HCT116 (cell line): ENCODE results near the gene FST. TPM values are rescaled to one million over a fixed set of nuclear protein-coding genes. Genes with fewer than 3 reads are reported as not detected.

Source experiments
- ATAC-seq: fragments of 200-7000 bp; cut with Tn5 transposase; 2 replicates; pipeline ENCODE4 v1.9.1; 2020; ENCODE audit warnings: mild to moderate bottlenecking, moderate library complexity
- BruUV-seq: library from RNA; stranded (reverse); fragments of 400-500 nt; replicated peaks from 2 replicates; lab custom pipeline; 2021; lab: Mats Ljungman, UMichigan
- CTCF ChIA-PET: fragments of 300-600 bp; sonication (Branson Sonifier 250); formaldehyde crosslinking; loops from one replicate; lab custom pipeline; 2021; ENCODE audit warnings: antibody characterized with exemption; lab: Charles Lee
- POLR2A ChIA-PET: fragments of 300-600, 350-600 bp; sonication (Branson Sonifier 250); formaldehyde crosslinking; loops from one replicate; lab custom pipeline; 2021; ENCODE audit warnings: antibody characterized with exemption; lab: Charles Lee
- RAD21 ChIA-PET, 2 experiments: fragments of 300-600 bp; sonication (Branson Sonifier 250); formaldehyde crosslinking; loops; one replicate each; lab custom pipeline; 2023; ENCODE audit warnings: low total read pairs in 2 of 2; ENCODE audit not compliant: uncharacterized antibody in 2 of 2, unreplicated experiment in 2 of 2, low non-redundant PET in 1 of 2; lab: Charles Lee
- DNase-seq: peaks from one replicate; pipeline ENCODE4 v3.0.0-alpha.2; 2010; ENCODE audit warnings: low read depth, low spot score
- H2AFZ ChIP-seq: fragments of 200-600 bp; shearing (Covaris generic), sonication (generic); 2 replicates; pipeline ENCODE4 v1.6.1; 2017; ENCODE audit warnings: low read depth, mixed run types, mixed read lengths, antibody characterized with exemption, low read length; ENCODE audit not compliant: poor library complexity, severe bottlenecking
- H3K27ac ChIP-seq: 2 replicates; pipeline ENCODE4 v1.5.1; 2012; ENCODE audit warnings: low read depth, low read length
- H3K27me3 ChIP-seq: fragments of 200-600 bp; sonication (generic); 2 replicates; pipeline ENCODE4 v1.6.1; 2016; ENCODE audit warnings: mixed run types, low read length, mixed read lengths; ENCODE audit not compliant: insufficient read depth
- H3K36me3 ChIP-seq, 2 experiments: fragments of 200-500 bp in 1 of 2; fragments of 200-600 bp in 1 of 2; sonication (Bioruptor generic) in 1 of 2; sonication (generic) in 1 of 2; 2 replicates each; pipeline versions ENCODE4 v1.5.1 to v1.6.1; 2014 to 2016; ENCODE audit warnings: low read length in 2 of 2, inconsistent platforms in 1 of 2, mixed read lengths in 1 of 2, mixed run types in 1 of 2; ENCODE audit not compliant: insufficient read depth in 2 of 2, control insufficient read depth in 1 of 2
- H3K4me1 ChIP-seq, 2 experiments: fragments of 200-600 bp in 1 of 2; sonication (generic) in 1 of 2; 2 replicates each; pipeline versions ENCODE4 v1.5.1 to v1.6.1; 2012 to 2017; ENCODE audit warnings: low read length in 2 of 2, inconsistent platforms in 1 of 2, mild to moderate bottlenecking in 1 of 2, mixed read lengths in 1 of 2, mixed run types in 1 of 2, moderate library complexity in 1 of 2; ENCODE audit not compliant: insufficient read depth in 2 of 2, control insufficient read depth in 1 of 2
- H3K4me2 ChIP-seq: fragments of 200-600 bp; sonication (generic); 2 replicates; pipeline ENCODE4 v1.6.1; 2017; ENCODE audit warnings: mixed run types, low read length, mixed read lengths
- H3K4me3 ChIP-seq, 2 experiments: fragments of 200-600 bp in 1 of 2; sonication (generic) in 1 of 2; replicated peaks in 1 of 2; 2 replicates each; pipeline ENCODE4 v1.5.1; 2011 to 2016; ENCODE audit warnings: low read length in 2 of 2, control low read depth in 1 of 2, low read depth in 1 of 2, mild to moderate bottlenecking in 1 of 2, mixed read lengths in 1 of 2, mixed run types in 1 of 2
- H3K79me2 ChIP-seq: fragments of 200-600 bp; sonication (generic); 2 replicates; pipeline ENCODE4 v1.6.1; 2017; ENCODE audit warnings: mild to moderate bottlenecking, mixed run types, low read length, moderate library complexity, mixed read lengths; ENCODE audit not compliant: insufficient read depth
- H3K9ac ChIP-seq: fragments of 200-600 bp; sonication (generic); 2 replicates; pipeline ENCODE4 v1.6.1; 2016; ENCODE audit warnings: low read length, mixed read lengths
- H3K9me2 ChIP-seq: fragments of 200-600 bp; sonication (generic), shearing (Covaris generic); 2 replicates; pipeline ENCODE4 v1.6.1; 2017; ENCODE audit warnings: mixed run types, mild to moderate bottlenecking, moderate library complexity; ENCODE audit not compliant: insufficient read depth
- H3K9me3 ChIP-seq, 2 experiments: fragments of 200-500 bp in 1 of 2; fragments of 200-600 bp in 1 of 2; sonication (Bioruptor generic) in 1 of 2; sonication (generic) in 1 of 2; 2 replicates each; pipeline ENCODE4 v1.6.1; 2014 to 2017; ENCODE audit warnings: low read length in 2 of 2, mixed read lengths in 2 of 2, inconsistent platforms in 1 of 2, low read depth in 1 of 2, mild to moderate bottlenecking in 1 of 2, mixed run types in 1 of 2, moderate library complexity in 1 of 2; ENCODE audit not compliant: control insufficient read depth in 1 of 2, insufficient read depth in 1 of 2
- H4K20me1 ChIP-seq: fragments of 200-600 bp; sonication (generic), shearing (Covaris generic); 2 replicates; pipeline ENCODE4 v1.6.1; 2017; ENCODE audit warnings: mixed run types, mild to moderate bottlenecking, moderate library complexity; ENCODE audit not compliant: insufficient read depth
- ATF3 ChIP-seq: IDR thresholded peaks from 2 replicates; pipeline ENCODE4 v1.6.1; 2012
- CEBPB ChIP-seq: IDR thresholded peaks from 2 replicates; pipeline ENCODE4 v1.6.1; 2012; ENCODE audit warnings: low read depth
- CTCF ChIP-seq, 3 experiments: fragments of 200-600 bp in 1 of 3; sonication (generic) in 1 of 3; IDR thresholded peaks in 2 of 3; conservative IDR thresholded peaks in 1 of 3; 2 replicates each; pipeline ENCODE4 v1.5.1; 2012 to 2017; ENCODE audit warnings: low read depth in 2 of 3, low read length in 2 of 3, antibody characterized with exemption in 1 of 3, borderline replicate concordance in 1 of 3, control low read depth in 1 of 3, mild to moderate bottlenecking in 1 of 3, mixed read lengths in 1 of 3, mixed run types in 1 of 3, moderate library complexity in 1 of 3; ENCODE audit not compliant: insufficient read depth in 1 of 3
- EGR1 ChIP-seq: IDR thresholded peaks from 2 replicates; pipeline ENCODE4 v1.6.1; 2012; ENCODE audit warnings: low read depth
- EZH2 ChIP-seq: fragments of 200-600 bp; sonication (generic); IDR thresholded peaks from 2 replicates; pipeline ENCODE4 v1.6.1; 2017; ENCODE audit warnings: antibody characterized with exemption, mixed run types
- EZH2phosphoT487 ChIP-seq: fragments of 200-600 bp; IDR thresholded peaks from 2 replicates; pipeline ENCODE4 v1.6.1; 2018; ENCODE audit warnings: antibody characterized with exemption, borderline replicate concordance
- FOSL1 ChIP-seq: IDR thresholded peaks from 2 replicates; pipeline ENCODE4 v1.6.1; 2012; ENCODE audit warnings: low read depth
- JUND ChIP-seq: IDR thresholded peaks from 2 replicates; pipeline ENCODE4 v1.6.1; 2012
- MAX ChIP-seq: IDR thresholded peaks from 2 replicates; pipeline ENCODE4 v1.6.1; 2012
- POLR2A ChIP-seq: IDR thresholded peaks from 2 replicates; pipeline ENCODE4 v1.7.0; 2011; ENCODE audit warnings: borderline replicate concordance; ENCODE audit not compliant: insufficient read depth, insufficient read length; ENCODE audit errors: extremely low read depth
- POLR2AphosphoS5 ChIP-seq: IDR thresholded peaks from 2 replicates; pipeline ENCODE4 v1.6.1; 2011; ENCODE audit warnings: mild to moderate bottlenecking, low read depth, low read length, moderate library complexity
- RAD21 ChIP-seq: IDR thresholded peaks from 2 replicates; pipeline ENCODE4 v1.6.1; 2012; ENCODE audit warnings: low read depth, mild to moderate bottlenecking
- REST ChIP-seq: IDR thresholded peaks from 2 replicates; pipeline ENCODE4 v1.6.1; 2012; ENCODE audit warnings: low read depth
- SIN3A ChIP-seq: IDR thresholded peaks from 2 replicates; pipeline ENCODE4 v1.6.1; 2012; ENCODE audit warnings: low read depth
- SP1 ChIP-seq: IDR thresholded peaks from 2 replicates; pipeline ENCODE4 v1.6.1; 2012; ENCODE audit warnings: low read depth
- SRF ChIP-seq: IDR thresholded peaks from 2 replicates; pipeline ENCODE4 v1.6.1; 2012; ENCODE audit warnings: low read depth
- TCF7L2 ChIP-seq: IDR thresholded peaks from 2 replicates; pipeline ENCODE4 v1.7.0; 2011; ENCODE audit warnings: borderline replicate concordance, inconsistent platforms; ENCODE audit not compliant: insufficient read depth, insufficient read length; ENCODE audit errors: extremely low read depth
- YY1 ChIP-seq: IDR thresholded peaks from 2 replicates; pipeline ENCODE4 v1.6.1; 2011; ENCODE audit warnings: low read length, low read depth, moderate library complexity, mild to moderate bottlenecking; ENCODE audit not compliant: insufficient replicate concordance; ENCODE audit errors: extremely low read depth
- ZFX ChIP-seq: fragments of 450-650 bp; IDR thresholded peaks from 2 replicates; pipeline ENCODE4 v1.6.1; 2017
- ZNF274 ChIP-seq: fragments of 200-500 bp; sonication (Bioruptor generic); IDR thresholded peaks from 2 replicates; pipeline ENCODE4 v1.6.1; 2014; ENCODE audit warnings: mild to moderate bottlenecking, low read depth, low read length, inconsistent platforms
- intact Hi-C: fragments of 100-400 bp; cut with micrococcal nuclease; formaldehyde crosslinking; loops from 2 replicates; pipeline ENCODE4 v1.10.0; 2022
- total RNA-seq: library from RNA; stranded (reverse); gene quantifications from one replicate; pipeline ENCODE4 v1.2.1, GENCODE V29; 2021; ENCODE audit not compliant: unreplicated experiment

FST gene
- total RNA-seq, 1 experiment from 2014 or later = 0.34 TPM

- POLR2A ChIA-PET = no interaction called here
- TF ChIP-seq POLR2AphosphoS5 (no peak), POLR2A (no peak), SRF (no peak), ZFX (no peak), ZNF274 (no peak), JUND (no peak), YY1 (no peak), RAD21 (no peak), EZH2phosphoT487 (no peak), CTCF (IDR thresholded peaks at IDR 0.05 in 2 of 3, conservative IDR thresholded peaks at IDR 0.05 in 1 of 3; ENCODE audit: borderline replicate concordance in 1 of 3, insufficient read depth in 1 of 3, low read depth in 2 of 3, low read length in 2 of 3) (no peak), CEBPB (no peak), EZH2 (no peak), TCF7L2 (no peak), SP1 (no peak), REST (no peak), SIN3A (no peak), MAX (no peak), EGR1 (no peak), ATF3 (no peak), FOSL1 (no peak)
- TF ChIP-seq, all 23 proteins: peak for 0
- no peaks in the 10 kb centered on the region for H4K20me1 ChIP-seq
- no peaks in the 10 kb centered on the region for H3K4me1 ChIP-seq
- no peaks in the 10 kb centered on the region for H3K9me3 ChIP-seq
- no peaks in the 10 kb centered on the region for H3K79me2 ChIP-seq
- H3K4me2 ChIP-seq = no peak overlapping the region
- ATAC-seq (no peak), DNase-seq (no peak)
- no peak overlapping the region for H3K27ac ChIP-seq
- no peaks in the 10 kb centered on the region for H3K27me3 ChIP-seq
- no TSS peak for BruUV-seq
- ChIA-PET RAD21 (no interaction called here), CTCF (interaction anchor here (0.8 kb wide), 1 partner anchor 32 kb away, joined by 3 read pairs; no protein-coding TSS in a partner anchor)
- no peaks in the 10 kb centered on the region for H3K36me3 ChIP-seq
- H3K9me2 ChIP-seq = no peaks in the 10 kb centered on the region; the same call in 1 of the 2 replicates
- H3K4me3 ChIP-seq = no peak overlapping the region
- H3K9ac ChIP-seq = no peak overlapping the region
- no peak overlapping the region for H2AFZ ChIP-seq
- intact Hi-C loops = no loop called here
Observed at GRCh38 chr5:53445569-53445968, 34.9 kb upstream of the FST start.
